ENCODE measurements around the gene HOXD11.

The HOXD11 gene

GRCh38 chr2:176136374-176137251 lies 29.5 kb downstream of the HOXD11 start:
- no peak for DNase-seq

DNA sequence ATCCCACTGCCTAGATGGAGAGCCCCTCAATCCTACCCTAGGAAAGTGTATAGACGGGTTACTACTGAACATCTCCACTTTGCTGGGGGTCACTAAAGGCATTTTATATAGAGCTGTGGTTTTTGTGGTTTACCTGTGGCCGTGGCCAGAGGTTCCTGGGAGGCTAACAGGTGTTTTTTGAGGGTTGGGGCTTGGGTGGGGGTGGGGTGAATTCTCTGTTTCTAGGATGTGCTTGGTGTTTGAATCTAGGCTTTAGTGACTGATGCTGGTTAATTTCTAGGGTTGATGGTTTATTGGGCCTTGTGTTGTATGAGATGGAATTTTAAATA lies 30.1 kb downstream of the HOXD11 start:
- no peak for DNase-seq

DNA sequence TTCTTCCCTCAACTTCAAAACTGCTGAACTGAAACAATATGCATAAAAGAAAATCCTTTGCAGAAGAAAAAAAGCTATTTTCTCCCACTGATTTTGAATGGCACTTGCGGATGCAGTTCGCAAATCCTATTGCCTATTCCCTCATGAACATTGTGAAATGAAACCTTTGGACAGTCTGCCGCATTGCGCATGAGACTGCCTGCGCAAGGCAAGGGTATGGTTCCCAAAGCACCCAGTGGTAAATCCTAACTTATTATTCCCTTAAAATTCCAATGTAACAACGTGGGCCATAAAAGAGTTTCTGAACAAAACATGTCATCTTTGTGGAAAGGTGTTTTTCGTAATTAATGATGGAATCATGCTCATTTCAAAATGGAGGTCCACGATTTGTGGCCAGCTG lies 30.8 kb downstream of the HOXD11 start:
- no peak for DNase-seq

- no peak for DNase-seq
These were observed 31.4 kb downstream of the HOXD11 start for GRCh38 chr2:176138526-176138922.

DNA sequence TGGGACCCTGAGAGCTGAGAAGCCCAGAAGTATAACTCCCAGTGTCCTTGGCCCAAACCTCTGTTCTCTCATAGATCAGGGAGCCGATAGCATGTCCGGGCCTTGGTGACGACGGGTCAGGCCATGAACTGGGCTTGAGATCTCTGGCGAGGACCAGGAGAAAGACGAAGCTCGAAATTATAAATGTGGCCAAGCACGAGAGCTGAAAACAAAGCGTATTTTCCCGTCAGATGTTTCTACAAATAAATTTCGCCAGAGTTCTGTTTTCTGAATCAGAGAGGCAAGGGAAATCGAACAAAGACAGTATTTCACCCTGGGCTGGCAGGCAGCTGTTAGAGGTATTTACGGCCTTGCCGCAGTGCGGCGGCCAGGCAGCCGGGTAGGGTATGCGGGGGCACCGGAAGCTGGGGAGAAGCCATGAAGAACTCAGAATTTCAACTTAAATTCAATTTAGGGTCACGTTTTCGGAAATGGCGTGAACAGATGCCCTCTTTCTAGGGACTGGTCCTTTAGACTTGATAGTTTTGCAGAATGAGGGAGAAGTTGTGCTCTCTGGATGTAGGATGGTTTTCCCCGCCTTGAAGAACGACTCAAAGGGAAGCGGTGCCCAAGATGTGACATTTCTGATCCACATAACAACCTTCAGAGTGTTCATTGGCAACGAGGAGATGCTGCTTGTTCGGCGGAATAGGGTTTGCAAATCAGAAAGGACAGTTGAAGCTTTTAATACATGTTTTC lies 32.0 kb downstream of the HOXD11 start:
- no peak for DNase-seq

GRCh38 chr2:176139661-176140512 lies 32.8 kb downstream of the HOXD11 start:
- DNase-seq = no peak

GRCh38 chr2:176140513-176141317 lies 33.6 kb downstream of the HOXD11 start:
- peak; percentile 56 for DNase-seq

GRCh38 chr2:176142281-176142680 lies 35.2 kb downstream of the HOXD11 start:
- no peak for DNase-seq

GRCh38 chr2:176145085-176145969 lies 38.2 kb downstream of the HOXD11 start:
- no peak for DNase-seq

GRCh38 chr2:176146101-176146500 lies 39.0 kb downstream of the HOXD11 start:
- no peak for DNase-seq

GRCh38 chr2:176146645-176147044 lies 39.6 kb downstream of the HOXD11 start:
- DNase-seq = no peak

DNA sequence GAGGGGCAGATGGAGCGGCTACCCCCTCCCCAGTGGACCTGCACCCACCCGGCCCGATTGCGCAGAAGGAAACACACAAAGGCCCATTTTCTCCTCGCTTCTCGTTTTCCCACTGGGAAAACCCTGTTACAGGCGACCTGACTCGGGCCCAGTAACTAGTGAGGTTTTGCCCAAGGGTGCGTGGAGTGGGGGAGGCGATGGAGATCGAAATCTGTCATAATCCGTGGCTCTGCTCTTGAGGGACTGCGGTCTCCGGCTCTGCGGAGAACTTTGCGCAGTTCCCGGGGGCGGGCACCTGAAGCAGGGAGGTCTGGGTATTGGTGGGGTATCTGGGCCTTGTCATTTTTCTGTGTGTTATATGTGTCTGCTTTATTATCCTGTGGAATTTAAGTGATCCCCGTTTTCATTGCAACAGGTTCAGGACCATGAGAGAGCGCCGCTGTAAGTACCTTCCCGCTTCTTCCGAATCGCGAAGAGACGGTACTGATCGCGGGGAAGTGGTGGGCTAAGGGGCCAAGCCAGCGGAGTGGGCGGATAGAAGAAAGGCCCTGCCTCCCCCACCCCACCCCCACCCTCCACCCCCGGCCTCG lies 40.2 kb downstream of the HOXD11 start:
- no peak for DNase-seq

DNA sequence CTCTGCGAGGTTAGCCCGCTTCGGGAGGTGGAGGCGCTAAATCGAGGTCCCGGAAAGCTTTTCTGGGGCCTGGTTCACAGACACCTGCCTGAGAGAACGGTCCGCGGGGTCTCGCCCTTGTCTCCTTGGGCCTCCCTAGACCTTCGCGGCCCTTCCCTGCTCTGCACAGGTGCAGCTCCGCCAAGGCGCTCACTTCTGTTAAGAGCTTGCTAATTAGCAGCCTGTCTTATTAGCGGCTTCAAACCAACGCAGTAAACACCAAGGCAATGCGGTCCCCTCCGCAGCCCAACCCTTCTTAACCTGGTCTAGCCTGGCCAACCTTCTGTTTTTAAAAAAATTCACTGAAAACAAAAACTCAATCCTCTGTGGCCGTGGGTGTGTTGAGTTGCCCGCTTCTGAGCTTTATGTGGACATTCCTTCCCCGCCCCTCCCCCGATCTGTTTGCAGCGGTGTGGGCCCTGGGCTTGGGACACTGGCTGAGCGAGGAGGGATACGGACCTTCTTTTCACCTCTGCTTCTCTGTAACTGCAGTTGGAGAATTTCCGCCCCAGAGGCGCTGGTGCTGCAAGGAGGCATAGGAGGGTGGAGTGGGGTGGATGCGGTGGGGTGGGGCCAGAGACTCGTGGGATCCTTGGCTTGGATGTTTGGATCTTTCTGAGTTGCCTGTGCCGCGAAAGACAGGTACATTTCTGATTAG lies 40.9 kb downstream of the HOXD11 start:
- no peak for DNase-seq

GRCh38 chr2:176148751-176149421 lies 41.8 kb downstream of the HOXD11 start:
- DNase-seq = no peak

DNA sequence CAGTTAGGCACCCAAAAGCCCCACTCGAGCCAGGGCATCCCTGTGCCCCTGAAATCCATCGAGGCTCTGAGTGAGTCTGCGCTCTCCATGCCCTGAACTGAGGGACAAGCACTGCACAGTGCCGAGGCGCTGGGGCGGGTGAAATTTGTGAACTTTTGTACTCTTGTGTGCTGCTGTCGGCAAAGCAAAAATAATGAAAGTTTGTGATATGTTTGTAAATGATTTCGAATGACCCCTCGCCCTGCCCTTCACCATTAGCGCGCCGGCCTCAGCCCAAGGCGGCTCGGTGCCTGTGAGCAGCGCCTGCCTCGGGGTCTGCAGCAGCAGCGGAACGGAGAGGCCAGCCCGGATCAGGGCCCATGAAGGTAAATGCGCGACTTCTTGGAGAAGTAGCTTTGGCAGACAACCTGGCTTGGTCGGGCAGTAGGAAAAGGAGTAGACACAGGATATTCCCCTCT lies 42.4 kb downstream of the HOXD11 start:
- DNase-seq = no peak

DNA sequence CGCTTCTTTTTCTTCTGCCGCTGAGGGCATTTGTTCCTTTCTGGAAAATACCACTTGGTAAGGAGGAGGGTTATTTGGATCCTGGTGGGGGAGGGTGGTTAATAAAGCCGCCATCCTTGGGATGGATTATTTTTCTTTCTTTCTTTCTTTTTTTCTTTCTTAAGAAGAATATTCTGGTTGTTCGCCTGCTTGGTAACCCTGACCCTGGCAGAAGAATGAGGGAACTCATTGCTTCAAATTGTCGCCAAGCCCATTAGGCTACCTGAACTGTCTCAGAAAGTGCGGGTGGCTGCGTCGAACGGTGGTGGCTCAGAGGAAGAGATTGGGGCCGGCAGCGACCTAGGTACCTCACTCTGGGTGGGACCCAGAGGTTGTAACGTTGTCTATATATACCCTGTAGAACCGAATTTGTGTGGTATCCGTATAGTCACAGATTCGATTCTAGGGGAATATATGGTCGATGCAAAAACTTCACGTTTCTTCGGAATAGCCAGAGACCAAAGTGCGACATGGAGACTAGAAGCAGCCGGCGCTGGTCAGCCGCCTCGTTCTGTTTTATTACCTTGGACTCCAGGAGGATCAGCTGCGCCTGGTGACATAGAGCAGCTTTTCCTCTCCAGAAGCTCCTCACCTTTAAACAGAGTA lies 43.0 kb downstream of the HOXD11 start:
- no peak for DNase-seq

- DNase-seq = no peak
These were observed 43.7 kb downstream of the HOXD11 start for GRCh38 chr2:176150584-176151441.

Data from activated CD4-positive, CD25-positive, alpha-beta regulatory T cell treated with anti-CD3 and anti-CD28 coated beads, Interleukin-2, amount 50 U/mL, for 72 hours (primary cell).